Activated T-helper 1 cell treated with anti-CD3 and anti-CD28 coated beads, Interleukin-12 subunit alpha, Interleukin-12 subunit beta, Interleukin-2, Interleukin-4 antibody, amounts not matched to agents 30 ng/mL and 10 ng/mL and 1 ng/mL, durations not matched to agents 14 hours and 24 hours and 36 hours (primary cell): ENCODE data around the gene ZCCHC17. TPM values are rescaled to one million over a fixed set of nuclear protein-coding genes. Genes with fewer than 3 reads are reported as not detected.
"Not testable (repeated sequence)": the region's sequence is repeated elsewhere in the genome, so short reads cannot be mapped to it uniquely, and the experiment has no call there.

Source experiments
- DNase-seq: peaks from one replicate; pipeline ENCODE4 v3.0.0; 2021; ENCODE audit warnings: low spot score
- H3K27ac Mint-ChIP-seq: one replicate; pipeline ENCODE4 v1.8.0; 2021; ENCODE audit warnings: mild to moderate bottlenecking, mixed read lengths
- H3K27me3 Mint-ChIP-seq: one replicate; pipeline ENCODE4 v1.8.0; 2022; ENCODE audit warnings: mild to moderate bottlenecking, moderate library complexity, mixed read lengths; ENCODE audit not compliant: insufficient read depth
- H3K36me3 Mint-ChIP-seq: one replicate; pipeline ENCODE4 v1.8.0; 2021; ENCODE audit warnings: low read depth, mixed read lengths
- H3K4me1 Mint-ChIP-seq: one replicate; pipeline ENCODE4 v1.8.0; 2021; ENCODE audit warnings: low read depth, mixed read lengths
- H3K4me3 Mint-ChIP-seq: one replicate; pipeline ENCODE4 v1.8.0; 2021; ENCODE audit warnings: mild to moderate bottlenecking, moderate library complexity, mixed read lengths
- H3K9me3 Mint-ChIP-seq: one replicate; pipeline ENCODE4 v1.8.0; 2021; ENCODE audit warnings: mixed read lengths
- intact Hi-C: fragments of 100-400 bp; cut with micrococcal nuclease; formaldehyde crosslinking; loops from one replicate; pipeline ENCODE4 v1.15.1; 2024
- total RNA-seq: library from RNA; stranded (reverse); gene quantifications from 2 replicates; pipeline ENCODE4 v1.2.3, GENCODE V29; 2022

ZCCHC17 gene
- total RNA-seq, 1 donor from 2014 or later, result 24.7 TPM

- peaks cover 32% of the 10 kb centered on the region for H3K36me3 Mint-ChIP-seq
- H3K4me3 Mint-ChIP-seq, H3K4me1 Mint-ChIP-seq, H3K27me3 Mint-ChIP-seq, H3K27ac Mint-ChIP-seq, H3K9me3 Mint-ChIP-seq, DNase-seq, intact Hi-C loops: not testable (repeated sequence)
Observed at GRCh38 chr1:31282426-31282825, 14.4 kb upstream of the ZCCHC17 start.

DNA sequence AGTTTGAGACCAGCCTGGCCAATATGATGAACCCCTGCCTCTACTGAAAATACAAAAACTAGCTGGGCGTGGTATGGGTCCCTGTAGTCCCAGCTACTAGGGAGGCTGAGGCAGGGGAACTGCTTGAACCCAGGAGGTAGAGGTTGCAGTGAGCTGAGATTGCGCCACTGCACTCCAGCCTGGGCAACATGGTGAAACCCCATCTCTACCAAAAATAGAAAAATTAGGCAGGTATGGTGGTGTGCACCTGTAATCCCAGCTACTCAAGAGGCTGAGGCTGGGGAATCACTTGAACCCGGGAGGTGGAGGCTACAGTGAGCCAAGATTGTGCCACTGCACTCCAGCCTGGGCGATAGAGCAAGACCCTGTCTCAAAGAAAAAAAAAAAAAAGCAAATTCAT lies 9.0 kb upstream of the ZCCHC17 start:
- H3K27ac Mint-ChIP-seq, DNase-seq, H3K4me3 Mint-ChIP-seq, intact Hi-C loops, H3K27me3 Mint-ChIP-seq, H3K9me3 Mint-ChIP-seq: not testable (repeated sequence)
- Mint-ChIP-seq H3K36me3 (peaks cover 36% of the 10 kb centered on the region), H3K4me1 (peaks cover 13% of the 10 kb centered on the region)

- intact Hi-C loops, result no loop called here
Observed at GRCh38 chr1:31289021-31289420, 7.8 kb upstream of the ZCCHC17 start.

DNA sequence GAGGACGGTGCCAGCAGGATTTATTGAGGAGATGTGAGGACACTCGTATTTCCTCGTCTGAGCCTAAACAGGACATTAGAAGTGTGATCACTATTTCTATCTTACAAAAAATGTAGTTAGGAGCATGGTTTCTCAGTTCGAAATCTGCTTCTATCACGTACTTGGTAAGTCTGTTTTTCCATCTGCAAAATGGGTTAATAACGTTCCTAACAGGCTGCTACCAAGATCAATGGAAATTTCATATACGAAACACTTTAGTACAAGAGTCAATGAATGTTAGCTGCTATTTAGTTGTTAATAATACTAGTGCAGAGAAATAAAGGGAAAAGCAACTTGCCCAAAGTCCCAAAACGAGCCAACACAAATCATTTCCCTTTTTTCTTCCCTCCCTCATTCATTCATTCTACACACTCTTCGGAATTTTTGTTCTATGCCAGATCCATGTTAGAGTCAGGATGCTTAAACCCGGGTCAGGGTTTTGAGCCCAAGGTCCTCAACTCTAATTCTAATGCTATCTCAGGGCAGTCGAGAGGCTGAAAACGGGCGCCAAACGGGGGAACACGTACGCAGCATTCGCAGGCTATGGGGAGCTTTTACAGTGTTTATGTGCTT lies 852 bp upstream of the ZCCHC17 start:
- Mint-ChIP-seq H3K27ac (no peak overlapping the region), H3K4me3 (no peak overlapping the region), H3K4me1 (peaks cover 28% of the 10 kb centered on the region), H3K27me3 (no peaks in the 10 kb centered on the region), H3K9me3 (no peaks in the 10 kb centered on the region), H3K36me3 (peaks cover 32% of the 10 kb centered on the region)
- intact Hi-C loops, result loop anchor here (1.0 to 10.0 kb wide), 12 partner anchors 39 to 1889 kb away; partner anchors contain the start of genes LAPTM5, PEF1, PUM1 and RBBP4
- DNase-seq, result no peak

More at GRCh38 chr1:31289021-31289420, 7.8 kb upstream of the ZCCHC17 start:
- H3K36me3 Mint-ChIP-seq, result peaks cover 39% of the 10 kb centered on the region
- peaks cover 17% of the 10 kb centered on the region for H3K4me1 Mint-ChIP-seq
- no peak for DNase-seq
- H3K27ac Mint-ChIP-seq, result no peak overlapping the region
- H3K27me3 Mint-ChIP-seq, result no peaks in the 10 kb centered on the region
- H3K4me3 Mint-ChIP-seq, result no peak overlapping the region
- H3K9me3 Mint-ChIP-seq, result no peaks in the 10 kb centered on the region

GRCh38 chr1:31297277-31298247 lies 730 bp downstream of the ZCCHC17 start:
- intact Hi-C loops, result loop anchor here (2.0 to 10.0 kb wide), 10 partner anchors 37 to 1887 kb away; partner anchors contain the start of genes LAPTM5, PUM1, RBBP4 and TRIM62
- no peak for DNase-seq
- H3K36me3 Mint-ChIP-seq, result peaks cover 23% of the 10 kb centered on the region
- H3K27me3 Mint-ChIP-seq, result no peaks in the 10 kb centered on the region
- no peak overlapping the region for H3K4me3 Mint-ChIP-seq
- no peaks in the 10 kb centered on the region for H3K9me3 Mint-ChIP-seq
- no peak overlapping the region for H3K27ac Mint-ChIP-seq
- peaks cover 27% of the 10 kb centered on the region for H3K4me1 Mint-ChIP-seq

DNA sequence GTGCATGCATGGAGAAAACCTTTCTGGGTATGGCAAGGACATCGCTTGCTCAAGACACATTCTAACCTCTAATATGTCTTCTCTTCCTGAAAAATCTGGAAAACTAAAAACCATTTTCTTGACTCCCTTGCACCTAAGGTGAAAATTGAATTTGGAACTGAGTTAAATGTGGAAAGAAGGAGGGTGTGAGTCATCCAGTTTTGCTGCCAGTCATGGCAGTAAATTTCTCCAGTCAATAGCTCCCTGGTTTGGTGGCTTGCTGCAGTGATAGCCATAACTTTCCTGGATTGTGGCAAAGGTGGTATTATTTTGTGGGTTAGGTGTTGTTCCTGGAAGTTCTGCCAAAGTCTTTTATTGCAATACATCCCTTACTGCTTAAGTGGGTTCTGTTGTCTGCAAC lies 2.5 kb downstream of the ZCCHC17 start:
- intact Hi-C loops, result loop anchor here (5.0 to 10.0 kb wide), 3 partner anchors 545 to 1885 kb away; partner anchors contain the start of genes LAPTM5, RBBP4, TRIM62 and ZBTB8OS
- peak overlapping the region; percentile 3 for H3K4me3 Mint-ChIP-seq
- no peak for DNase-seq
- H3K27me3 Mint-ChIP-seq, result no peaks in the 10 kb centered on the region
- no peaks in the 10 kb centered on the region for H3K9me3 Mint-ChIP-seq
- H3K36me3 Mint-ChIP-seq, result peaks cover 12% of the 10 kb centered on the region
- peaks cover 15% of the 10 kb centered on the region for H3K4me1 Mint-ChIP-seq
- no peak overlapping the region for H3K27ac Mint-ChIP-seq

GRCh38 chr1:31300193-31300592 lies 3.4 kb downstream of the ZCCHC17 start:
- intact Hi-C loops, result no loop called here
- no peak overlapping the region for H3K27ac Mint-ChIP-seq

GRCh38 chr1:31302709-31303441 lies 6.0 kb downstream of the ZCCHC17 start:
- intact Hi-C loops, result no loop called here
- Mint-ChIP-seq H3K36me3 (peaks cover 5% of the 10 kb centered on the region), H3K9me3 (no peaks in the 10 kb centered on the region), H3K27me3 (no peaks in the 10 kb centered on the region), H3K4me1 (peaks cover 18% of the 10 kb centered on the region), H3K4me3 (no peak overlapping the region), H3K27ac (no peak overlapping the region)
- DNase-seq, result no peak

More at GRCh38 chr1:31300193-31300592, 3.4 kb downstream of the ZCCHC17 start:
- peaks cover 8% of the 10 kb centered on the region for H3K36me3 Mint-ChIP-seq
- no peaks in the 10 kb centered on the region for H3K9me3 Mint-ChIP-seq
- DNase-seq, result no peak
- H3K4me1 Mint-ChIP-seq, result peaks cover 15% of the 10 kb centered on the region
- no peak overlapping the region for H3K4me3 Mint-ChIP-seq
- H3K27me3 Mint-ChIP-seq, result no peaks in the 10 kb centered on the region

- H3K9me3 Mint-ChIP-seq, result no peaks in the 10 kb centered on the region
- peaks cover 10% of the 10 kb centered on the region for H3K4me1 Mint-ChIP-seq
- DNase-seq, result no peak
- H3K4me3 Mint-ChIP-seq, result no peak overlapping the region
- no peak overlapping the region for H3K27ac Mint-ChIP-seq
- intact Hi-C loops, result no loop called here
- H3K27me3 Mint-ChIP-seq, result no peaks in the 10 kb centered on the region
- H3K36me3 Mint-ChIP-seq, result peaks cover 7% of the 10 kb centered on the region
Observed at GRCh38 chr1:31306278-31306677, 9.4 kb downstream of the ZCCHC17 start.

DNA sequence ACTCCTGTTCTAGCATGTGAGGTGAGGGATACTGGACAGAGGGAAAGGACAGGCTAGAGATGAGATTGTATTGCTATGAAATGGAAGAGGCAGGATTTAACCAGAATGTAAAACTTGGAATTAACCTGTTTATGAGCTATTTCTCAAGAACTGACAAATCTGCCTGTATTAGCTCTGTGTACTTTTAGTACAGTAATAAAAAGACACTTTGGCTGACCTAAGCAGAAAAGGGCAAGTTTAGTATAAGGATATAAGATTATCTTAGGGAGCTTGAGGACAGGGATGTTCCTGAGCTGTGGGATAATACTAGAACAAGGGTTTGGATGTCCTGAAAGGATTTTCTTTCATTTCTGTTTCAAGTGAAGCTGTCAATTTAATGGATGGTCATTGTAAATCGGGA lies 11.2 kb downstream of the ZCCHC17 start:
- Mint-ChIP-seq H3K36me3 (peaks cover 14% of the 10 kb centered on the region), H3K27ac (no peak overlapping the region), H3K4me3 (no peak overlapping the region), H3K27me3 (no peaks in the 10 kb centered on the region), H3K9me3 (no peaks in the 10 kb centered on the region), H3K4me1 (peaks cover 10% of the 10 kb centered on the region)
- intact Hi-C loops, result no loop called here
- no peak for DNase-seq

DNA sequence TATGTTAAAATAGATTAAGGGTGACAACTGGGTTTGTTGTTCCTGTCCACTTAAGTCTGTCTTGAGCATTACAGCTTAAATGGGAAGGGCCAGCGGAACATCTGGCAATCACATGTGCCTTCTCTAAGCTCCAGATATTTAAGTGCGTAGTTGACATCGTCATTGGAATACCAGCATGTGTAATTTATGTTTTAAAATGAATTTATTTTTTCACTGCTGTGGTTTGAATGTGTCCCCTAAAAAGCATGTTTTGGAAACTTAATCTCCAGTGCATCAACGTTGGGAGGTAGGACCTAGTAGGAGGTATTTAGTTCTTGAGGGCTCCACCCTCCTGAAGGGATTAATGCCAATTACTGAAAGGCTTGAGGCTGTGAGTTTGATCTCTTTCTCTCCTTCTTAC lies 13.4 kb downstream of the ZCCHC17 start:
- no peaks in the 10 kb centered on the region for H3K9me3 Mint-ChIP-seq
- intact Hi-C loops, result no loop called here
- H3K27ac Mint-ChIP-seq, result no peak overlapping the region
- H3K4me1 Mint-ChIP-seq, result peaks cover 10% of the 10 kb centered on the region
- peaks cover 19% of the 10 kb centered on the region for H3K36me3 Mint-ChIP-seq
- no peaks in the 10 kb centered on the region for H3K27me3 Mint-ChIP-seq
- no peak overlapping the region for H3K4me3 Mint-ChIP-seq
- no peak for DNase-seq

- Mint-ChIP-seq H3K27me3 (no peaks in the 10 kb centered on the region), H3K36me3 (peaks cover 35% of the 10 kb centered on the region), H3K4me1 (no peaks in the 10 kb centered on the region), H3K27ac (no peak overlapping the region), H3K4me3 (no peak overlapping the region), H3K9me3 (no peaks in the 10 kb centered on the region)
- intact Hi-C loops, result no loop called here
- DNase-seq, result no peak
Observed at GRCh38 chr1:31315902-31316301, 19.1 kb downstream of the ZCCHC17 start.
